NCI-H2196 (cell line): ENCODE data around the gene SCAF4.
"Not testable (repeated sequence)": the region's sequence is repeated elsewhere in the genome, so short reads cannot be mapped to it uniquely, and the experiment has no call there.

ENCODE experiments used
- DNase-seq: peaks from one replicate; lab custom pipeline; 2025; ENCODE audit not compliant: unreplicated experiment; lab: John Stamatoyannopoulos, UW

Gene SCAF4

DNA sequence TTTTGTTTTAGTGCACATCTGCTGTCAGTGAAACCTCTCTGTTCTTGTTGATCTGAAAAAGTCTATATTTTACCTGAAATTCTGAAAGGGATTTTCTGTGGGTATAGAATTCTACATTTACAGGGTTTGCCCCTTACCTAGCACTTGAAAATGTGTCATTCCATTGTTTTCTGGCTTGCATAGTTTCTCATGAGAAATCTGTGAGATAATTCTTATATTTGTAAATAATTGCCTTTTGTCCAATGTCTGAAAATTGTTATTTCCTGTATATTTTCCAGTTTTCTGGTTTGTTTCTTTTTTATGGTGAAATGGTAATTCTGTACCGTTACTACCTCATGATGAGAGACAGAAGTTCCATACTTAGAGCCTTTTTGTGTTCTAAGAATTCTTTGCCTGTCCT lies 11.8 kb upstream of the SCAF4 start:
- DNase-seq: no peak

DNA sequence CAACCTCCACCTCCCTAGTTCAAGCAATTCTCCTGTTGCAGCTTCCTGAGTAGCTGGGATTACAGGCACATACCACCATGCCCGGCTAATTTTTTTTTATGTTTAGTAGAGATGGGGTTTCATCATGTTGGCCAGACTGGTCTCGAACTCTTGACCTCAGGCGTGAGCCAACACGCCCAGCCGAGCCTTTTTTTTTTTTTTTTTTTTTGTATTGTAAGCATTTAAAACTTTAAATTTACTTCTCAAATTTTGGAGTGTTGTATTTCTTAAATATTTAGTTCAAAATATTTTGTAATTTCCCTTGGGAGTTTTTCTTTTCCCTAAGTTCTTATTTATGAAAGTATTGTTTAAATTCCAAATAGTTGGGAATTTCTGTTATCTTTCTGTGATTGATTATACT lies 9.2 kb upstream of the SCAF4 start:
- no peak for DNase-seq

DNA sequence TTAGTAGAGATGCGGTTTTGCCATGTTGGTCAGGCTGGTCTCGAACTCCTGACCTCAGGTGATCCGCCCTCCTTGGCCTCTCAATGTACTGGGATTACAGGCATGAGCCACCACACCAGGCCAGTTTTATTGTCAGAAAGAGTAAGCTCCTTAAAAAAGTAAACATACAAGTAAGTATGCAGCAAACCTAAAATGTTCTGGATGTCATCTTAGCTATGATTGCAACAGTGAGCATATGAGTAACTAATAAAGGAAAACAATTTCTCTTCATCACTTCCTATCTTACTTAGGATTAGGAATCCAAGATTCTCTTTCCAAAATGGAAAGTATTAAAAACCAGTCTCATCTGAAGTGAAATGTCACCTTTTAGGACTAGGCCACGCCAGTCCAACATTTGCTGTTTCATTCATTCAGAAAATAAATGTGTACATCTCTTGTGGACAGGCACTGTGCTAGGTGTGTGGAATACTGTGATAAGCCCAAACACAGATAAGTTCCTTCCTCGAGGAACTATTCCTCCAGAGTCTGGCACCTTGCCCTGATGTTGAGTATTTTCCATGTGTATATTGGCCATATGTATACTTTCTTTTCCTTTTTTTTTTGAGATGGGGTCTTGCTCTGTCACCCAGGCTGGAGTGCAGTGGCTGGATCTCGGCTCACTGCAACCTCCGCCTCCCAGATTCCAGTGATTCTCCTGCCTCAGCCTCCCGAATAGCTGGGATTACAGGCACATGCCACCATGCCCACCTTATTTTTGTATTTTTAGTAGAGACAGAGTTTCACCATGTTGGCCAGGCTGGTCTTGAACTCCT lies 5.9 kb upstream of the SCAF4 start:
- DNase-seq: not testable (repeated sequence)

DNA sequence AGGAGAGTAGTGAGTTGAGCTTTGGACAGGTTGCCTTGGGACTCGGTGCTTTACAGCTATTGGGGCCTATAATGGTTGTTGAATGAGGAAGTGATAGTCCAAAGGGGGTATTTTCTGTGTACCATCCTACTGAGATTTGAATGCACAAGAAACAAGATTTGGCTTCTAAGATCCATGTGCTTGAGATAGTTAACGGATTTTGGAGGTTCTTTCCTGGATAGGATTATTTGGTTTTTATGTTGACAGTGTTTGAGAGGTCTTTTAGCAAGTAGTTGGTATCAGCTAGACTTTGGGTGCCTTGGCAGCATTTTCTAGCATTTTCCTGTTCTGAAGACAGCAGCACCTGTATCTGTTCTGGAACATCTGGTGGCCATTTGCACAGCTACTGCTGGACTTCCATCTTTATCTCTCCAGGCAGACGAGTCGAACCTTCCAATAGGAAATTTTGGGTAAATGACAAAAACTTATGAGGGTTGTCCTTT lies 3.6 kb upstream of the SCAF4 start:
- DNase-seq: no peak

DNA sequence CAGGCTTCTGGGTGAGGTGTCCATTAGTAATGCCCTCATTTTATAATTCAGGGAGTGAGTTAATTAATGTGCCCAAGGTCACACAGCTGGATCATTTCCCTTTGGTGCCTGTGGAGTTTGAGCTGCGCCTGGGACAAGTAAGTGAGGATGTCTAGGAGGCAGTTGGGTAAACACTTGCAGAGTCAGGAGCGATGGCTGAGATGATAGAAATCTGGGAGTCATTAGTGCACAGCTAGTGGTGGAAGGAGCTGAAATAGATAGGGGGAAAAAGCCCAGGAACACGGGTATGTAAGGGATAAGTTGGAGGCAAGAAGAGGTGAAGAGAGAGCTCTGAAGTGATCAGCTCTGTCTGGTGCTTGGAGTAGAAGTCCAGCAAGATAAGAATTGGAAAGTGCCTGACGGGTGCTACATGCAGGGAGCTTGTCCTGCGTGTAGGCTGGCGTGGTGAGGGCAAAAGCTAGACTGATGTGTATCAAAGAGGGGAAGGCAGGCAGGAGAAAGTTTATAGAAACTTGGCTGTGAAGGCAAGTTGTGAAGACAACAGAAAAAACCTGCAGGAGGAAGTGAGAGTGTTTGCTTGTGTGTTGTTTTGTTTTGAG lies 1.7 kb upstream of the SCAF4 start:
- DNase-seq: no peak

DNA sequence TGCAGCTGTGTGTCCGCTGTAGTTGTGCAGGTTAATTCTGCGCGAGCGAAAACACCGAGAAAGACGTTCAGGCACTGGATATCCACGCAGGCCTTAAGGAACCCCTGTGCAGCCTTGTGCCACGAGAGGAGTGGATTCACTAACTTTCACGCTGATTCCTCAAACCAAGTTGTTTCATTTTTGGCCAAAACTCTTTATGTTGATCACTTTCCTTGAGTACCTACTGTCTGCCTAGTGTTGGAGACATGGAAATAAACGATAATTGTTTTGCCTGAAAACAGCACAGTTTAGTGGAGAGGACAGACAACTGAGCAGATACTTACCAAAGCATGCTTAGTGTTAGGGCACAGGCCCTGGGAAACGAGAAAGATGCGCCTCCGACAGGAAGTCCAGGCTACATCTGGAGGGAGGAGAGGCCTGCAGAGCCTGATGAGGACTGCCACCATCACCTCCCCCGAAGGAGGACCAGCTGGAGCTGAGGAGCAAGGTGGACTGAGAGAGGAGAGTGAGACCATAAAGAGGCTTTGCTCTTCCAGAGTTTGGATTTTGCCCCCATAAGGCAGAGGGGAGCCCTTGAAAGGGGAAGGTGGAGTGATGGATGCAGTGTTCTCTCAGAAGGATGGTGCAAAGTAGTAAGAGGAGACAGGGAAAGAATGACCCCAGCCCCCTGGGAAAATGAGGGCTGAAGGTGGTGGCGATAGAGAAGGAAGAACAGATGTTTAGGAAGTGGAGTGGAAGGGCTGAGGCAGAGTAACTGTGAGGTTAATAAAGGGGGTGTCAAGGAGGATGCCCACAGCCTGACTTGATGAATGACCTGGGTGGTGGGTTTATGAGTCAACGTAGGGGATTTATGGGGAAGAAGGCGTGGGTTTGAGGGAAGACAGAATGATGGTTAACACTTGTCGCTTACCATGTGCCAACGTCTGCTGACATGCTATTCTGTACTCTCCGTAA lies 956 bp upstream of the SCAF4 start:
- DNase-seq: no peak

DNA sequence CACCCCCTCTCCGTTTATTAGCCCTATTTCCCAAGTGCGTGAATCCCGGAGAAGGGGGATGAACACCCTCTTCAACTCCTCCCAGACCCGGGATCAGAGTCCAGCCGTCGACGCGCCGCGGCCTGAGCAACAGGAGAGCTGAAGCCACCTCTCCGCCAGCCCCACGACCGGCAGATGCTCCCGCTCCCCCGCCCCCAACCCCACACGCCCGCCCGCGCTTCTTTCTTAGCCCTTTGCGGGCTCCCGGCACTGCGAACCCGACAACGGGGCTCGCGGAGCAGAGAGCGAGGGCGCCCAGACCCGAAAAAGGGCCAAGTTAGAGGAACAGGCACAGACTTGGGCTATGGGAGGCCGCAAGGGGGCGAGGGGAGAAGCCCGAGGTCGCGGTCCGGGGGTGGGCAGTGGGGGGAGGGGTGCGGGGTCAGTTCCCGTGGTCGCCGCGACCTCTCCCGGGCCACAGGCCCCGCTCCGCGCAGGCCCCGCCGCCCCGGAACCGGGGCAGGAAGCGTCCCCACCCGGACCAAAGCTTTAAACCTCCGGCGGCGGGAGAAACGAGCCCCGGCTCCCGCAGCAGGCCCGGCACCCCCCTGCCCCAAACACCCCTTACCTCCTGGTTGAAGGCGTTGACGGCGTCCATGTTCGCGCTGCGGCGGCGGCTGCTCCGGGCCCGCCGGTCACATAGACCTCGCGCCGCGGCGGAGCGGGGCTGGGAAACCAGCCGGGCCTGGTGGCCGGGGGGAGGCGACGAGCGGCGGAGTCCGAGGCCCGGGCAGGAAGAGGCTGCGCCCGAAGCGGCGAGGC lies 662 bp downstream of the SCAF4 start:
- DNase-seq: no peak

DNA sequence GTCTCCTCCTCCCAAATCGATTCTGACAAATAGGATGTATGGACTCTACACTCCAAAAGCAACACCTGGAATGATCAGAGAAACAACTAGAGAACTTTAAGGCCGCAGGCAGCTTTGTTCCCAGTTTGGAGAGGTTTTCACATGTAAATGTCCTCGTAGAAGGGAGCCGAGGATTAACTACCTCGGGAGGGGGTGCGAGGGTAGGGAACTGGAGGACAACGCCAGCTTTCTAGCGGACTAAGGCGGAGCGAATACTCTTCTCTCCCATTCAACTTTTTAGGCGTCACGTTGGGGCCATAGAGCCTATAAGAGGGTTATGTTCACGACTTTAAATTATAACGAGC lies 1.2 kb downstream of the SCAF4 start:
- peak; percentile 9 for DNase-seq

DNA sequence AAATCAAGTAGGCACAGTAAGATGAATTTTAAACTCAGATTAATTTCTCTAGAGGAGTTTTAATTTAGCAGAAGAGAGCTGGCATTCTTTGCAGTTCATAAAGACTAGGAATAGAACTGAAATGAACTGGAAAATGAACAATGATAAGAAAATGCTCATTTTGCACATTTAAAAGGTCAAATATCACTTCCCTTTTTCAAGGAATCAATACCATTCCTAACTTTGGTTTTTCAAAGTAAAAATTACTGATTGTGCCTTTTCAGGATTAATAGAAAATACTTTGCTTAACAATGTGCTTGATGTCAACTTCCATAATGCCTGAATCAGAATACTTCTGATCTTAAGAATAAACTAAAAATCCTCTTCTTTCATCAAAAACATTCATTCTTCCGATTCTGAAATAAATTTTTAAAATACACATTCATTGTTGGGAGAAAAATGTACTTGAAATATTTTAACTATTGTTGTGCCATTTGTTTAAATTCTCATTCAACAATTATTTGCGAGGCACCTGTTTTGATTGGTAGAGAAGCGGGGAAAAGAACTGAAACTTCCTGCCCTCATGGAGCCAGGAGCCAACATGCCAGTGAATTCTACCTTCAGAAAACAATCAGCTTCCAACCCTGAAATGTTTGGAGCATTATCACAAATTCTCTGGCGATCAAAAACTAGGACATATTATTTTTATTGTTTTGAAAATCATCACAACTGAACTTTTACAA lies 2.1 kb downstream of the SCAF4 start:
- no peak for DNase-seq

DNA sequence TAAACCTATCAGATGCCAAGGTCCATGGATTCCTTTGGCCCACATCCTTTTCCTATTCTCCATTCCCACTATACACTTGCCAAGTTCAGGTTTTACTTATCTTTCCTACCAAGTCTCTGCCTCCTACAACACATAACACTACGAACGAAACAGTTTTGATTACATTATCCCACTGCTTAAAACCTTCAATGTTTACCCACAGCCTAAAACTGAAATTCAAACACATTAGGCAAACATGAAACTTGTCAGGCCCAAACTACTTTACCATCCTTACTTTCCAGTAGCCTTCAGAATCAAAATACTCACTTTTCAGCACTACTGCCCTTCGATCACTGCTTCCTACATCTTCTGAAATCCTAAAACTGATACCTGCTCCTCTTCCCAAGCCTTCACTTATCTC lies 3.0 kb downstream of the SCAF4 start:
- no peak for DNase-seq

DNA sequence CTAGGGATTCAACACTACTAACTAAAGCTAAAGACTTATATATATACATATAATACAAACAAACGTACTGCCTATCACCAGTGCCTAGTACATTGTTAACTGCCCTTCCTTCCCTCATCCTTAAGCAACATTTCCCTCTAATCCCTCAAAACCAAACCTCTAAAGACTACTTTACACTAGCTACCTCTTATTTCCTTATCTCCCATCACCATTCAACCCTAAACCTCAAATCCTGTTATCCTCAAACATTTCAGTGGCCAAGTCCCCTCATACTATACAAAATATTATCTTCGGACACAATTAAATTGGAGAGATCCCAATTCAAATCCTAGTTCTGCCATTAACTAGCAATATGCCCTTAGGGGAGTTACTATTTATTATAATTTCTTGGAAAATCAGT lies 3.7 kb downstream of the SCAF4 start:
- DNase-seq: no peak

DNA sequence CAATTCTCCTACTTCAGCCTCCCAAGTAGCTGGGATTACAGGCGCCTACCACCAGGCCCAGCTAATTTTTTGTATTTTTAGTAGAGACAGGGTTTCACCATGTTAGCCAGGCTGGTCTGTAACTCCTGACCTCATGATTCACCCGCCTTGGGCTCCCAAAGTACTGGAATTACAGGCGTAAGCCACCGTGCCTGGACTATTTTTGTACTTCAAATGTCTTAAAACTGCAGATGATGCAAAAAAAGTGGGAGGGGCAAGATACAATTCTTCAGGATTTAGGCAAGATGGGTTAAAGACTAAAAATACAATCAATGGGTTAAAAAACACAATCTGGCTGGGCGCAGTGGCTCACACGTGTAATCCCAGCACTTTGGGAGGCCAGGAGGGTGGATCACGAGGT lies 4.7 kb downstream of the SCAF4 start:
- DNase-seq: no peak

DNA sequence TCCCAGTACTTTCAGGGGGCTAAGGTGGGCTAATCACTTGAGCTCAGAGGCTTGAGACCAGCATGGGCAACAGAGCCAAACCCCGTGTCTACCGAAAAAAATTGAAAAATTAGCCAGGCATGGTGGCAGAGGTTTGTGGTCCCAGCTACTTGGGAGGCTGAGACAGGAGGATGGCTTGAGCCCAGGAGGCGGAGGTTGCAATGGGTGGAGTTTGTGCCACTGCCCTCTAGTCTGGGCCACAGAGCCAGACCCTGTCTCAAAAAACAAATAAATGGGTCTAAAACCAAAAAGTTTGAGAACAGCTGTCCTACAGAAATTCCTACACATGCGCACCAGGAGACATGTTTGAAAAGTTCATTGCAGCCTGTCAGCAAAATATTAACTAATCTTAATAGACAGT lies 5.5 kb downstream of the SCAF4 start:
- DNase-seq: no peak

DNA sequence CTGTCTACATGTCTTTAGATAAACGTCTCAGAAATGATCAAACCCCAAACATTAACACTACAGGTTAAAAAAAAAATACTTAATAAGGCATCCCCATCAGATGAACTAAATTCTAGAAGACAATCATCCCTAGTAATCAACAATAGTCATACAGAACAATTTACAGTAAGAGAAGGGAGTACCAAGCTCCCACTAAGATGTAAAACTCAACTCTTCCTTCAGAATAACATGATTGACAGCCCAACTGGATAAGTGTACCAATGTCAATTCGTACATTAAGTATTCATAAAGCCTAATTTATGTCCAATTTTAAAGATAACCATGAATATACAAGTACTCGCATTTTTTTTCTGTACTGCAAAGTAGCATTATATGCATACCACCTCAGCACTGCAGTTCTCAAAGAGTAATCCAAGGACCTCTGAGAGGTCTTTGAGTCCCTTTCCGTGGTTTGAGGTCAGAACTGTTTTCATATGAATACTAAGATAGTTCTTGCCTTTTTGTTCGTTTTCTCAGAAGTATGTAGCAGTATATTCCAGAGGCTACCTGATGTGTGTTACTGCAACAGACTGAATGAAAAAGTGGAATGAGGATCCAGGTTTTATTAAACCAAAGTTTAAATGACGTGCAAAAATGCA lies 6.6 kb downstream of the SCAF4 start:
- no peak for DNase-seq

DNA sequence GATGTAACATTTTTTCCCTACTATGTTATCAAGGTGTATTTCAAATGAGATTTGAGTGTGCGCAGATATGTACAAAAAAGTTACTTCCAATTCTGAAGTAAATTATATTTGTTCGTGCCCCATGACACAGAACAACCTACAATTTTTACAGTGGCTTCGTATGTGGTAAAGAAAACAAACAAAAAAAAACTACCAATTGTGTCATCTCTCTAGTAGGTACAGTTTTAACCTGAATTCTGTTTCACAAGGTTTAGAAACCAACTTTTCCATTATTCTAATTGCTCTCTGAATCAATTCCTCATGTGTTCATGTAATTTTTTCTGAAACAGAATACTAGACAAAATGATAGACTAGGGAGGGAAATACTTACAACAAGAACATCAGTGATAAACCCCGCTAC lies 7.4 kb downstream of the SCAF4 start:
- no peak for DNase-seq

DNA sequence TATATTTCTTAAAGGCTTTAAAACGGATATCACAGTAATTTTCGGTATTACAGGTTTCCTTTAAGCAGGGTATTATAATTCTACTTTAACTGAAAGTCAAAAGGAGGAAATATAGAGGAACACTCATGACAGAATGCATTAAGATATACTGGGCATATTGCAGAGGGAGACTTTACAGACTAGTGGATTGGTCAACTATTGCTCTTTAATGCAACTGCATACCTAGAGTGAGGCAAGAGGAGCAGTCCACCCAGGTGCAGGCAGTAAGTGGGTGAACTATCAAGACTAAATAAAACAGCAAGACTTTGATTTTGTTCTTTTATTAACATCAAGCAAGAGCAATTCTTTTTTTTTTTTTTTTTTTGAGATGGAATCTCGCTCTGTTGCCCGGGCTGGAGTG lies 10.5 kb downstream of the SCAF4 start:
- no peak for DNase-seq

DNA sequence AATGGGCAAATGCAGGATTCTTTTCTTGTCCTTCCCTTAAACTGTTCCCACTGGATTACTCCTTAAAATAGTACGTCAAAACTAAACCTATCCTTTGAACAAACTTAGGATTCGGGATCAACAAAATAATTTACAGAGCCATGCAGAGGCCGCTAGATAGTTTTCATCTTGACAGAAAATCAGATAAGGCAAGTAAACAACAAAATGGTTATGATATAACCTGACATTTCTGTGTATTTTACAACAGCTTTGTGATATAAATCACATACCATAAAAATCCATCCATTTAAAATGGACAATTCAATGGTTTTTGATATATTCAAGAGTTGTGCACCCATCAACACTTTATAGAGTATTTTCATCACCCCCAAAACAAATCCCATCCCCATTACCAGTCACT lies 11.2 kb downstream of the SCAF4 start:
- DNase-seq: no peak

DNA sequence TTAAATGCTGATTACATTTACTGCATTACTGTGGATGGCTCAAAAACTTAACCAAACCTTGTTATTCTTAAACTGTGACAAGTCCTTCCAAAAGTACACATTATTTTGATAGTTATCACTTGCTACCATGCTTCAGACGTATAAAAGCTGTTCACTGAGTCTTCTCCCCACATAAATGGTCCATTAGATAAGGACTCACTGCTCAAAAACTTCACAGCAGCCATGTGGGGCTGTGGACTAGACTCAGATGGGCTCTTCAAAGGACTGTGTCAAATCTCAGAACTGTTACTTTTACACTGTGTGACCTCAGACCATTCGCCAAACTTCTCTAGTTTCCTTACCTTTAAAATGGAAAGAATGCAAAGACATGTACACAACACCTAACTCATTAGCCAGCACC lies 11.6 kb downstream of the SCAF4 start:
- DNase-seq: no peak

DNA sequence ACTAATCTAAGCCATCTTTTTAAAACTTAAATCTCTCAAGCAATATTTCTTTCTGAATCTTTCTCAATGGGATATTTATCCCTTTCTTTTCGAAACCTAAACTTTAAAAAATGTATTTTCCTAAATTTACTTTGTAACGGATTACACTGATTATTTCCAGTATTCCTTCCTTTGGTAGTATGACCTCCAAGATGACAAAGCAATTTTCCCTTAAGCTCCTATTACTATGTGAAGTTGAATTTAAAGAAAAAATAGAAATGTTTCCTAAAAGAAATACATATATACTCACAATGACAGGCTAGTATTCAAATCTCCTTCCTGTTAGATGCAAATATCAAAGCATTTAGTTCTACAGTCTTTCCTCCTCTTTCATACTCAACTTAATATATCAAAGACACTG lies 15.8 kb downstream of the SCAF4 start:
- no peak for DNase-seq
